ENCODE measurements around the gene DAO.

DNA sequence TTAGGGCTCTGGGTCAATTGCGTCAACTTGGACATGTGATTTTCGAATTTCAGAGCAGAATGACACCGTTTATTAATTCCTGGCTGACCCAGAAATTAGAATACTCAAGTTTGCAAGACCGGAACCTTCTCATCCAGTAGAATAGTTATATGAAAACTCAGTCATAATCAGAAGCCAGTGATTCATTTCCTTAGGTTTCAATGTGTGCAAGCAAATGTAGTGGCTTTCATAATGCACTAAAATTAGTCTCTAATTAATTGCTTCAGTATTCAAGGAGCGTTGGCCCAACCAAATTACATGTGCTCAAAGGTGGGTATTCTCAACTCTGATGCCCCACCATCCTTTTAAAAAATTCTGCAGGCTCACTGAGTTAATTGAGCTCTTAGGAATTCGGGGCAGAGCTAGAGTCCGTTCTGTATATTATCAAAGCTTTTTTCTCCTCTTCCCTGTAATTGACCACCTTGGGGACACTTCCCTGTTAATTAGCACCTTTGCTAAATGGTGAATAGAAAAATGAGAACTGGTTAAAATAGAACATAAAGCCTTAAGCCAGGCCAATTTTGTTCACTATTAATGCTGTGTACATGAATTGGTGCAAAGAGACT, 55.4 kb downstream of the DAO start:
- TF ChIP-seq TOX (CRISPR knock-in tag; IDR thresholded peaks at IDR 0.05; ENCODE audit: borderline replicate concordance) (no peak), PATZ1 (CRISPR knock-in tag; IDR thresholded peaks at IDR 0.05; ENCODE audit: borderline replicate concordance) (no peak), ZFP3 (CRISPR knock-in tag; IDR thresholded peaks at IDR 0.05) (no peak), ESRRG (CRISPR knock-in tag; IDR thresholded peaks at IDR 0.05) (no peak), PPARA (CRISPR knock-in tag; IDR thresholded peaks at IDR 0.05; ENCODE audit: borderline replicate concordance) (no peak), TSHZ2 (CRISPR knock-in tag; IDR thresholded peaks at IDR 0.05) (no peak), CSDC2 (CRISPR knock-in tag; IDR thresholded peaks at IDR 0.05) (no peak), RARB (CRISPR knock-in tag; IDR thresholded peaks at IDR 0.05) (no peak), ZNF565 (CRISPR knock-in tag; conservative IDR thresholded peaks at IDR 0.05; ENCODE audit: low read depth) (no peak), ZNF8 (CRISPR knock-in tag; IDR thresholded peaks at IDR 0.05) (no peak), TCF4 (CRISPR knock-in tag; IDR thresholded peaks at IDR 0.05; ENCODE audit: borderline replicate concordance) (no peak)
- TF ChIP-seq, protein P1, sequence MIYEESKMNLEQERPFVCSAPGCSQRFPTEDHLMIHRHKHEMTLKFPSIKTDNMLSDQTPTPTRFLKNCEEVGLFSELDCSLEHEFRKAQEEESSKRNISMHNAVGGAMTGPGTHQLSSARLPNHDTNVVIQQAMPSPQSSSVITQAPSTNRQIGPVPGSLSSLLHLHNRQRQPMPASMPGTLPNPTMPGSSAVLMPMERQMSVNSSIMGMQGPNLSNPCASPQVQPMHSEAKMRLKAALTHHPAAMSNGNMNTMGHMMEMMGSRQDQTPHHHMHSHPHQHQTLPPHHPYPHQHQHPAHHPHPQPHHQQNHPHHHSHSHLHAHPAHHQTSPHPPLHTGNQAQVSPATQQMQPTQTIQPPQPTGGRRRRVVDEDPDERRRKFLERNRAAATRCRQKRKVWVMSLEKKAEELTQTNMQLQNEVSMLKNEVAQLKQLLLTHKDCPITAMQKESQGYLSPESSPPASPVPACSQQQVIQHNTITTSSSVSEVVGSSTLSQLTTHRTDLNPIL (CRISPR knock-in tag; IDR thresholded peaks at IDR 0.05; ENCODE audit: low read depth): no peak
- TF ChIP-seq, protein P2, sequence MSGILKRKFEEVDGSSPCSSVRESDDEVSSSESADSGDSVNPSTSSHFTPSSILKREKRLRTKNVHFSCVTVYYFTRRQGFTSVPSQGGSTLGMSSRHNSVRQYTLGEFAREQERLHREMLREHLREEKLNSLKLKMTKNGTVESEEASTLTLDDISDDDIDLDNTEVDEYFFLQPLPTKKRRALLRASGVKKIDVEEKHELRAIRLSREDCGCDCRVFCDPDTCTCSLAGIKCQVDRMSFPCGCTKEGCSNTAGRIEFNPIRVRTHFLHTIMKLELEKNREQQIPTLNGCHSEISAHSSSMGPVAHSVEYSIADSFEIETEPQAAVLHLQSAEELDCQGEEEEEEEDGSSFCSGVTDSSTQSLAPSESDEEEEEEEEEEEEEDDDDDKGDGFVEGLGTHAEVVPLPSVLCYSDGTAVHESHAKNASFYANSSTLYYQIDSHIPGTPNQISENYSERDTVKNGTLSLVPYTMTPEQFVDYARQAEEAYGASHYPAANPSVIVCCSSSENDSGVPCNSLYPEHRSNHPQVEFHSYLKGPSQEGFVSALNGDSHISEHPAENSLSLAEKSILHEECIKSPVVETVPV (CRISPR knock-in tag; IDR thresholded peaks at IDR 0.05): no peak

Measured in SK-N-SH treated with all-trans-retinoic acid at 6 μM for 48 hours (cell line).